Measurements from ENCODE around the gene ST3GAL2.
"Not testable (repeated sequence)": the region's sequence is repeated elsewhere in the genome, so short reads cannot be mapped to it uniquely, and the experiment has no call there.

The ST3GAL2 gene

DNA sequence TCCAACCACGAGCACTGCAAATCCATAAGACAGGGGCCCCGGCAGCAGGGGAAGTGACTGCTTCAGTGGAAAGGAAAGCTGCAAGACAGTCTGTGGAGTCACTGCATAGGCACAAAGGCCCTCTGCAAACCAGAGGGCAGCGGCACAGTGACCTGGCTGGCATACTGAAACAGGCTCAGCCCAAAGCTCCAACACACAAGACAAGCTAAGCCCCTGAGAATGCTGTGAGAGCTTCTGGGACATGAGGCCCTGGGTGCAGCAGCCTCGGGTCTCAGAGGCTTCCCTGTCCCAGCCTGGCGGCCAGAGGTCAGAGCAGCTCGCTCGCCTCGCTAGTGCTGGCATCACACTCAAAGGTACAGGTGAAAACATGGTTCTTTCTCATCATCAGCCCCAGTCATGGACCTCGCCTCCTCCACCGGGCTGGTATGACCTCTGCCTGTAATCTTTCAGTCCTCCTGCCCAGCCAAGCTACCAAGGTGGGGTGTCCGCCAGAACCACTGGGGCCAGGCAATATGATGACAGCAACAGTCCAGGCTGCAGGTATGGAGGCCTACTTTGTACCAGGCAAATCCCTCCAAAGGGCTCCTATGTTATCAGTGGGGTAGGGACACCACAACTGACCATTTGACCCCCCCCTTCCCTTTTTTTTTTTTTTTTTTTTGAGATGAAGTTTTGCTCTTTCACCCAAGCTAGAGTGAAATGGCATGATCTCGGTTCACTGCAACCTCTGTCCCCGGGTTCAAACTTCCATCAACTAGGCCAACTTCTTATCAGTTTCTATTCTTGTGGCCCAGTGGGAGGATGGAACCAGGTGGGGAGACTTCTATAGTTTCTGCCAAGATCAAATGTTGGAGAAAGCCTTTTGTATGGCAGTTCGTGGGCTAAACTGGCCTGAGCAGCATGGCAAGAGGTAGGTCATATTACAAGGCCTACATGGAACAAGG lies 19.2 kb downstream of the ST3GAL2 start:
- DNase-seq (ENCODE audit: low read depth) = no peak
- H3K4me3 ChIP-seq (ENCODE audit: low read length) = no peak overlapping the region
- TF ChIP-seq, protein P1, sequence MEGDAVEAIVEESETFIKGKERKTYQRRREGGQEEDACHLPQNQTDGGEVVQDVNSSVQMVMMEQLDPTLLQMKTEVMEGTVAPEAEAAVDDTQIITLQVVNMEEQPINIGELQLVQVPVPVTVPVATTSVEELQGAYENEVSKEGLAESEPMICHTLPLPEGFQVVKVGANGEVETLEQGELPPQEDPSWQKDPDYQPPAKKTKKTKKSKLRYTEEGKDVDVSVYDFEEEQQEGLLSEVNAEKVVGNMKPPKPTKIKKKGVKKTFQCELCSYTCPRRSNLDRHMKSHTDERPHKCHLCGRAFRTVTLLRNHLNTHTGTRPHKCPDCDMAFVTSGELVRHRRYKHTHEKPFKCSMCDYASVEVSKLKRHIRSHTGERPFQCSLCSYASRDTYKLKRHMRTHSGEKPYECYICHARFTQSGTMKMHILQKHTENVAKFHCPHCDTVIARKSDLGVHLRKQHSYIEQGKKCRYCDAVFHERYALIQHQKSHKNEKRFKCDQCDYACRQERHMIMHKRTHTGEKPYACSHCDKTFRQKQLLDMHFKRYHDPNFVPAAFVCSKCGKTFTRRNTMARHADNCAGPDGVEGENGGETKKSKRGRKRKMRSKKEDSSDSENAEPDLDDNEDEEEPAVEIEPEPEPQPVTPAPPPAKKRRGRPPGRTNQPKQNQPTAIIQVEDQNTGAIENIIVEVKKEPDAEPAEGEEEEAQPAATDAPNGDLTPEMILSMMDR (IDR thresholded peaks at IDR 0.05; ENCODE audit: insufficient read depth, low read depth, low read length, missing control alignments) = no peak

DNA sequence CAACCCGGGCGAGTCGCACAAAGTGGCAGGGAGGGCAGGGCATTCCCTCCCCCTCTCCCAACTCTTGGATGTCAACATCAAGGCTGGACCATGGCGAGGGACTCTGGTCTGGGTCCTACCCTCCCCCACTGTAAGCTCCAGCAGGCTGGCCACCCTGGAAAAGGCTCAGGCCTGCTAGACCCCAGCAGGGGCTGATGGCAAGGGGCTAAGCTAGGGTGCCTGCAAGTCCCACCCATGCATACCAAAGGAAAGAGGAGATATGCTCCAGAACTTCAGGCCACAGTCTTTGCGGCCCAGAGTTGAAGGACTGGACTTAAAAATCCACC lies 19.9 kb downstream of the ST3GAL2 start:
- H3K4me3 ChIP-seq (ENCODE audit: low read length) = no peak overlapping the region
- DNase-seq (ENCODE audit: low read depth) = no peak
- TF ChIP-seq, protein P1 (IDR thresholded peaks at IDR 0.05; ENCODE audit: insufficient read depth, low read depth, low read length, missing control alignments) = no peak

DNA sequence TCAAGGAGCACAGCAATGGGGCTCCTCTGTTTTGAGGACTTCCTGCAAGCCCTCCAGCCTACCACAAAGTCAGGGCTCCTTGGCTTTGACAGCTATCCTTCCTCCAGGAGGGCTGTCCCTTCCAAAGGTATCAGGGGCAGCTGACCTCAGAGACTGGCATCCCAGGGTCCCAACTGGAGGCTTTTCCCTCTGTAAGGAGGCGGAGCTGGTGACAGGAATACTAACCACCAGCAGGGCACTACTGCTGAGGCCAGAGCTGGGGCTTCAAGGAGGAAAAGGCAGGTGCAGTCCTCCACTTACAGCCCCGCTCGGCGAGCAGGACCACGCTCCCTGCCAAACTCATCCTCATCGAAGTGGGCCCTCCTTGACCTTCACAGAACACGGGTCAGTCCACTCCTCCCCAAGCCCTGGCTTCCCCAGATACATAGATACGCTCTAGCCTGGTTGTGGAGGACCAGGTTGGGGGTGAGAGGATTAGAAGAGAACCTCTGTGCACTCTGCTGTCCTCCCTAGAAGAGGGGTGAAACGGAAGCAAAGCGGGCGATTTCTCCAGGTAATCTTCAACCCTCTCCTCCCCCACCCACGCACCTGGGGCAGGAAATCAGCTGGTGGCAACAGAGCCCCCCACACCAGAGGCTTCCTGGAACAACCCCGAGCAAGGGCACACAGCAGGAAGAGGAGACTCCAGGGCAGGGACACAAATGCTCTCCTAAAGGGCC lies 20.5 kb downstream of the ST3GAL2 start:
- H3K4me3 ChIP-seq (ENCODE audit: low read length) = no peak overlapping the region
- TF ChIP-seq, protein P1 (IDR thresholded peaks at IDR 0.05; ENCODE audit: insufficient read depth, low read depth, low read length, missing control alignments) = no peak
- DNase-seq (ENCODE audit: low read depth) = no peak

DNA sequence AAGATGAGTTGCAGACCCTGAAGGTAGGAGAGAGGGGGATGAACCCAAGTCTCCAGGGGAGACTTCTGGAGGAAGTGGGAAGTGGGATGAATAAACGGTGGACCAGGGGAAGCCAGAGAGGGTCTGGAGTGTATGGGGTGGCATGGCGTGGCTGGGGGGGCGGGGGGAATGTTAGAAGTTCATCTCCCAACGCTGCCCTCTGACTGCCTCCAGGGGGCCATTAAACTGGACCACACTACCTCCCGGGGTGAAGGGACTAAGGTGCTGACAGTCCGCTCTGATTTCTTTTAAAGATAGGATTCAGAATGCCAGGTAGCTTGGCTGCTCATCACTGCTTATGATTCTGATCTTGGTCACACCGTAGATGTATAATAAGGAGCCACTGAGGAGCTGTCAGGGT lies 21.2 kb downstream of the ST3GAL2 start:
- DNase-seq (ENCODE audit: low read depth) = no peak
- TF ChIP-seq, protein P1 (IDR thresholded peaks at IDR 0.05; ENCODE audit: insufficient read depth, low read depth, low read length, missing control alignments) = no peak

DNA sequence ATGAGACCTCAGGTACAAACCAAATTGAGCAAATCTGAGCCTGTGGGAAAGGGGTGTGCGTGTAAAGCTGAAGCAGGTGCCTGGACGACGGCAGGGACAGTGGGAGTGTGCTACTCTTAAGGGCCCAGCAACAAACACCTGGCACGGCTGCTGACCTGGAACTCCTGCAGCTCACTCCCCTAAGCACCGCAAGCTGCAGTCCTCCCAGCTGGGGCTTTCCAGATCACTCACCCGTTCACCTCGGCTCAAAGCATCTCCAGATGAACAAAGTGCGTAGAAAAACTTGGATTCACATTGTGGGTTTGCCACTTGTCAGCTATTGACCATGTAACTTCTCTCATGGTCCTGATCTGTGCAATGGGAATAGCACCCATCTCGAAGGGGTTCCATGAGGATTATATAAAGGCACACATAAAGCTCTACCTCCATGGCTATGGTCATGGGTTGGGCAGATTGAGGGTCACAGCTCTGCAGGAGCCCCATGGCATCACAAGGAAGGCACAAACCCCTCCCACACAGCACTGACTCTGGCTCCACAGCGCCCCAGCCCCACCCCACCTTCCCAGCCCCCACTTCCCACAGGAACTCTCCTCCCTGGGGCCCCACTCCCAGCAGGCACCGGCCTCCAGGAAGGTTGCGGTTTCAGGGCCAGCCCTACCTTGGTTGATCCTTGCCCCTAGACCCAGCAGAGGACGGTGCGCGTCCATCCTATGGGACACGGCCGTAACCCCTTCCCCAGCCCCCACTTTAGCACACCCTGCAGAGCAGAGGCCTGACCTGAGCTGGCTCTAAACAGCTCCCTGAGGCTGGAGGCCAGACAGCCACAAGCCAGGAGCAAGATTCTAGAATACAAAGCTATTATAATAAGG lies 21.9 kb downstream of the ST3GAL2 start:
- no peak for DNase-seq (ENCODE audit: low read depth)
- no peak overlapping the region for H3K4me3 ChIP-seq (ENCODE audit: low read length)
- TF ChIP-seq, protein P1 (IDR thresholded peaks at IDR 0.05; ENCODE audit: insufficient read depth, low read depth, low read length, missing control alignments) = no peak

More for the DNA sequence above, 21.2 kb downstream of the ST3GAL2 start:
- H3K4me3 ChIP-seq (ENCODE audit: low read length) = no peak overlapping the region

GRCh38 chr16:70413572-70413971 lies 25.3 kb downstream of the ST3GAL2 start:
- DNase-seq (ENCODE audit: low read depth); H3K4me3 ChIP-seq (ENCODE audit: low read length): not testable (repeated sequence)

DNA sequence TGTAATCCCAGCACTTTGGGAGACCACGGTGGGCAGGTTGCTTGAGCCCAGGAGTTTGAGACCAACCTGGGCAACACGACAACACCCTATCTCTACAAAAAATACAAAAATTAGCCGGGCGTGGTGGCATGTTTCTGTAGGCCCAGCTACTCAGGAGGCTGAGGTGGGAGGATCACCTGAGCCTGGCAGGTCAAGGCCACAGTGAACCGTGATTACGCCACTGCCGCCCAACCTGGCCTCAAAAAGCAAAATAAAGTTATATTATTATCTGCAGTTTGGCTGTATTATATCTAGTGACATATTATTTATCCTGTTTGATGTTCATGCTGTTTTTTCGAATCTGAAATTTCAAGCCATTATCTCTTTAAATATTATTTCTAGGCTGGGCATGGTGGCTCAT lies 26.5 kb downstream of the ST3GAL2 start:
- TF ChIP-seq, protein P1 (IDR thresholded peaks at IDR 0.05; ENCODE audit: insufficient read depth, low read depth, low read length, missing control alignments) = no peak
- H3K4me3 ChIP-seq (ENCODE audit: low read length) = no peak overlapping the region
- no peak for DNase-seq (ENCODE audit: low read depth)
